Activated T-helper 9 cell treated with anti-CD3 and anti-CD28 coated beads, Interleukin-2, amount 50 U/mL, for 16 hours (primary cell): Measurements from ENCODE around the gene CENPP.

Experiments used
- DNase-seq: peaks from one replicate; pipeline ENCODE4 v3.0.0-alpha.2; 2020; ENCODE audit warnings: low read depth

The CENPP gene

DNA sequence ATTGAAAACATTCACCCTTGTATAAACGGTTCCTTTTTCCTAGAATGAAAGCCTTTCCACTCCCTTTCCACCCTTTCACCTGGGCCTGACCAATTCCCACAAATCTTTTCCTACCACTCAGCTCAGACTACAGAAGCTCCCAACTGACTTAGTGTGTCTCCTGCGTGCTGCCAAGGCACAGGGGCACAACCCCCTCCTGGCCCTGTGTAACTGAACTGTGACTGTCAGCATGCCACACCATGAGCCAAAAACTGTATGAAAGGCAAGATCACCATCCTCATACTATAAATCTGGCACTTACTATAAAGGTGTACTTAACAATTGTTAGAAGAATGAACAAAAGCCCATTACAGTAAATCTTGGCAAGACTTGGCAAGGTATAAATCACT, 12.1 kb upstream of the CENPP start:
- DNase-seq, result no peak

DNA sequence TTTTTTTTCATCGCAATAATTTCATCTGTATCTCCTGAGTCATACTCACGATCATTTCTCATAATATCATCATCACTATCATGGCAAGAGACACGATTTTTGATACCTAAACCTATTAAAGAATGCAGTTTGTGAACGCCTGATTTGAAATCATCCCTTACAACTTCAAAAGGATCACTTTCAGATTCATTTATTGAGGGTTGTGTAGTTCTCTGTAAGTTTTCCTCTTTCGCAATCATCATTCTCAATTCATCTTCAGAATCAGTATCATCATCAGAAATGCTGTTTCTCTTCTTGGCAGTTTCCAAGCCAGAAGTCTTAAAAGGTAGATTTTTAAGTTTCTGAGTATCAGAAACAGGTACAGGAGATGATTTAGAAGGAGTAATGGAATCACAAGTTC, 10.3 kb upstream of the CENPP start:
- DNase-seq, result no peak

DNA sequence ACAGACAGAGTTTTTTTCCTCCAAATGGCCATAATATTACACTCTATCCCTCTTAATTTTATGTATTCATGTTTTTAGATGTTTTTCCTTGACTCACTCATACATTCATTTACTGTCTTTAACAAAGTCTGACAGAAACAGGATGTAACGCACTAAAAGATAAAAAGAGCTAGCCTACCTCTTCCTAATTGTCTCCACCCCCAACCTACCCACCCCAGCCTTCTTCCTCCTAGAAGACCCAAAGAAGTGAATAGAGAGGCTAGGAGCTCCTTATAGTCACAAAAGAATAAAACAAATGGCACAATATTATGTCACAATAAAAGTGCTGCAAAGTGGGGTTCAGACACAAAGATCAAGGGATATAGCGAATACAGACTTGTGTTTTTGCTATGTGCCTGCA, 1.3 kb upstream of the CENPP start:
- no peak for DNase-seq

DNA sequence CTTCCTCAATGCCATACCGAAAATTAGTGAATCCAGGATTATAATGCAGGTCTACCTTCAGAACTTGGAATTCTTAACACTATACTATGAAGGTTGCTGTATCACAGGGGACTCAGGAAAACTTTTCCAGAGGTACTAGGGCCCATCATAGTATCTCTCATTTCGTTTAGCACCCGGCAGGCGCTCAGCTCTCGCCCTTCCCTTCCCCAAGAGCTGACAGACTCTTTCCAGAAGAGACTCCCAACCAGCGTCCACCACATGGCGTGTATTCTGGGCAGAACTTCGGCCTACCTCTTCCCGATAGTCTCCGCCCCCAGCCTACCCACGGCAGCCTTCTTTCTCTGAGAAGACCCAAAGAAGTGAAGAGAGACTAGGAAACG, 874 bp upstream of the CENPP start:
- DNase-seq, result no peak

DNA sequence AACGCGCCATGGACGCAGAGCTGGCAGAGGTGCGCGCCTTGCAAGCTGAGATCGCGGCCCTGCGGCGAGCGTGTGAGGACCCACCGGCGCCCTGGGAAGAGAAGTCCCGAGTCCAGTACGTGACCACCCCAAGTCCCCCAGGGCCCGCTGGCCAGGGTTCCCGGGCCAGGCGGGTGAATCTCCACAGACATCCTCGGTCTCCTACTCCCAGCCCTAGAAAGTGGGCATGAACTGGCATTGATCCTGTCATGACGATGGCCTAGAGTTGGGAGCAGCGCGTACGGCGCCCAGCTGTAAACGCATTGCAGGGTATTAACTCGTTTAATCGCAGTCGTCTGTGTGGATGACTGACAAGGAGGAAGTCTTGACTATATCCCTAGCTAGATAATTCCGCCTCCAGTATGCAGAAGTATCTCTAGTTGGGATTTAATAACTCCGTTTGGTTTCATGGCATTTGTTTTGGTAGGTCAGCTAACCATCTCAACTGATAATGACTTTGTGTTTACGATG, 293 bp downstream of the CENPP start:
- no peak for DNase-seq

DNA sequence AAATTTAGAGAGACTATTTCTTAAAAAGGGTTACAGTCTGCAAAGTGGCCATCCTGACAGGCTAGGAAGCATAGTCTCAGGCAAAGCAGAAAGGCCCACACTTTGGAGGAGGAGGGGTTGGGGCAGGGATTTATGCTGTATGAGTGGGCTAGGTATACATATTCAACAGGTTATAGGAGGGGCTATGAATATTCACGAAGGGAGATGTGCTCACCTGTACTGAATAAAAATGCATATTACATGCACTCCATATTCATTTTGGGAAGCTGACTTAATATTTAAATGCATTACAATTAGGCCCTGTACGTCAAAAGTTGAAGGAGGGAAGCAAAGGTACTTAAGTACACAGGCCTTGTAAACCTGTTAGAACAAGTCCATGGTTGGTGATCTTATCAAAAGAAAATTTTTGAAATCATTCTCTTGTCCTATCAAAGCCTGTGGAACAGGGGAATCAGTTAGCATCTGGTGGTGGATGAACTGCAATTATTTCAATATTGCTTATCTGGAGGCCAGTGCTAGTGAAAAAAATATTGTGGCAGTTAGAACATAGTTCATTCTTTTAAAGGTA, 1.6 kb downstream of the CENPP start:
- no peak for DNase-seq

GRCh38 chr9:92328225-92328624, 2.5 kb downstream of the CENPP start:
- no peak for DNase-seq

DNA sequence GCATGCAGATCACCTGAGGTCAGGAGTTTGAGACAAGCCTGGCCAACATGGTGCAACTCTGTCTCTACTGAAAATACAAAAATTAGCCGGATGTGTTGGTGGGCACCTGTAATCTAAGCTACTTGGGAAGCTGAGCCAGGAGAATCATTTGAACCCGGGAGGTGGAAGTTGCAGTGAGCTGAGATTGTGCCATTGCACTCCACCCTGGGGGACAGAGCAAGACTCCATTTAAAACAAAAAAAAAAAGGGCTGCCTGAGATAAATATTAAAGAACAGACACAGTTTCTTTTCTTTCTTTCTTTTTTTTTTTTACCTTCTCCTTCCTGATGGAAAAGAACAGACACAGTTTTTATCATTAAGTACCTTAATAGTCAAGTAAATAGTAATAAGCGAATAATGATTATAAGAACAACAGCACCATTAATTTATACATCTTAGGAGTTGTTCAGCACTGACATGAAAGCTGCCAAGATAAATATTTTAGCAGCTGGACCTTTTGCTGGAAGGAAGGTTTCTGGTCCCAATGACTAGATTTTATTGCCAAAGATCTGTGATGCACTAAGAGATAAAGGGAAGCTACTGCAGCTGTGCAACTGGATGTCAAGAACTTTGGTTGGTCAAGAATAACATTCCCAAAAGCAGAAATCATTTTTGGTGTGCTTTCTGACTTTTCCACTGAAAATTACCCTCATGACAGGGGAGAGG, 7.0 kb downstream of the CENPP start:
- DNase-seq, result no peak

- DNase-seq, result no peak
Measured at GRCh38 chr9:92333282-92333634, 7.5 kb downstream of the CENPP start.

GRCh38 chr9:92341578-92341977, 15.8 kb downstream of the CENPP start:
- DNase-seq, result no peak

GRCh38 chr9:92342825-92343488, 17.2 kb downstream of the CENPP start:
- DNase-seq, result no peak

- no peak for DNase-seq
Measured at GRCh38 chr9:92345582-92345981, 19.8 kb downstream of the CENPP start.

- DNase-seq, result no peak
Measured at GRCh38 chr9:92349771-92350739, 24.3 kb downstream of the CENPP start.

DNA sequence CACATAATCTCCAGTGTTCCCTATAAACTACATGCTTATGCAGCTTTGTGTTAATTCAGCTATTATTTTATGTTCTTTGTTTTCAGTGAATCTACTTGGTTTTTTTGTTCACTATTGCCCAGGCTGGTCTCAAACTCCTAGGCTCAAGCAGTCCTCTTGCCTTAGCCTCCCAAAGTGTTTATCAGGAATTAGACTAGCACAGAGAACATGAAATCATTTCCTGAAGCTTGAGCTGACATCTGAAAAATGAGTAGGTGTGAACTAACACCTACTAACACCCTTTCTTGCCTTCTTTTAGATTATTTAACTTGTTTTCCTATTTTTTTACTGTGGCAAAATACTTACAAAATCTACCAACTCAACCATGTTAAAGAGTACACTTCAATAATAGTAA, 25.0 kb downstream of the CENPP start:
- no peak for DNase-seq

DNA sequence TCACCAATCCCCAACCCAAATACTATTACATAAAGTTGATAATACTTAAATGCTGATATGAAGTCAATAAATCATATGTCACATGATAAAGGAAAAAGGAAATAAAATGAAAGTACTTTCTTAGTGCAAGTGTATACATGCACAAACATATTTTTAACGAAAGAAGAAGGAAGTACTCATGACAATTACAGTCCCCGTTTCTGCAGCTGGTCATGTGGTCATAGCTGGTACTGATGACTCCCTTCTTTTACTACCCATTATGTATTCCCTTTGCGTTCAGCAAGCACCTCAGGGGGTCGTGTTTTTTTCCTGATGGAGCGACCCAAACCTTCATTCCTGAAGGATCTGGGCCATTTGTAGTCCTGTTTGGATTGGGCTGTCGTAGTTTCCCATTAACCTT, 27.3 kb downstream of the CENPP start:
- no peak for DNase-seq

- no peak for DNase-seq
Measured at GRCh38 chr9:92359394-92359995, 33.7 kb downstream of the CENPP start.

- DNase-seq, result no peak
Measured at GRCh38 chr9:92360083-92360482, 34.3 kb downstream of the CENPP start.

GRCh38 chr9:92369075-92369474, 43.3 kb downstream of the CENPP start:
- no peak for DNase-seq

DNA sequence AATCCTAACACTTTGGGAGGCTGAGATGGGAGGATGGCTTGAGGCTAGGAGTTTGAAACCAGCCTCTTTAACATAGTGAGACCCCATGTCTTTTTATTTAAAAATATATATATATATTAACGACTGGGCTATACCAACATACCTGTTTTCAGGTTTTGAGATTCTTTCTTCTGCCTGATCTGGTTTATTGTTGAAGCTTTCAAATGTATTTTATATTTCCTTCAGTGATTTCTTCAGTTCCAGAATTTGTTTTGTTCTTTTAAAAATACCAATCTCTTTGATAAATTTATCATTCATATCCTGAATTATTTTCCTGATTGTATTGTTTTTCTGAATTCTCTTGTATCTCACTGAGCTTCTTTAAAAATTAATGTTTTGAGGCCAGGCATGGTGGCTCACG, 47.4 kb downstream of the CENPP start:
- no peak for DNase-seq

- no peak for DNase-seq
Measured at GRCh38 chr9:92377876-92378275, 52.1 kb downstream of the CENPP start.

DNA sequence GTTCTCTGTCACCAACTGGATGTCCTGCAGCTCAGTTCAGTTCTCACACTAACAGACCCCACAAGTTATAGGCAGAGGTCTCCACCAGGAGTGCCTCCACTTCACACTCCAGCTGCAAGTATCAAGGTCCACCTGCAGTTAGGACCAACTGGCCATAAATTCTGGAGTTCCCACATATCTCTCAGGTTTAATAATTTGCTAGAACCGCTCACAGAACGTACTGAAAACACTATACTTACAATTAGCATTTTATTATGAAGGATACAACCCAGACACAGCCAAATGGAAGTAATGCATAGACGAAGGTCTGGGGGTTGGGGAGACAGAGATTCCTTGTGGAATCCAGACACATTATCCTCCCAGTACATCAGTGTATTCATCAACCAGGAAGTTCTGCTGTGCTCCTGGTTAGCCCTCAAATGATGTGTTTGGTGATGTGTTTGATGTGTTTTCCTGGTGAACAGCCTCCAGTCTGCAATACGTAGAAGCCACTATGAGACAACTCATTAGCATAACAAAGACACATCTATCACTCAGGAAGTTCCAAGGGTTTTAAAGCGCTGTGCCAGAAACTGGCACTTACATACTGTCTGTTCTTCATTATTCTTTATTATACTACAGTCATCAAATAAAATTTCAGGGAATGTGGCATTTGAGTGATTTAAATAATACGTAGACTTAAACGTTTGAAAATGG, 53.3 kb downstream of the CENPP start:
- no peak for DNase-seq
